Measurements from ENCODE around the gene SDR39U1.

The SDR39U1 gene

DNA sequence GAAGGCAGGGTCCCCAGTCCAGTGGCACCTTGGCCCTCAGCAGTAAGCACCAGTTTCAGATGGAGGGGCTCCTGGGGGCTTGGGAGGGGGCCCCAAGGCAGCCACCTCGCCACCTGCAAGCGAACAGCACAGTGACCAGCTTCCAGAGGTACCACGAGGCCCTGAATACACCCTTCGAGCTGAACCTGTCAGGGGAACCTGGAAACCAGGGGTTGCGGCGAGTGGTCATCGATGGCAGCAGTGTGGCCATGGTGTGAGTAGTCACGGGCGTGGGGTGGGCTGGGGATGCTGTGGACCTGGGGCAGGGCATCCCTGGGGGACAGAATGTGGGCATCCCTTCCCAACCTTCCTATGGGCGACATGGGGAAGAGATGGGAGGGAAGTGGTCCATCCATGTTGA lies 32.6 kb downstream of the SDR39U1 start:
- no peaks in the 10 kb centered on the region for H3K9me3 ChIP-seq (ENCODE audit: control insufficient read depth in 2 of 2, low read length in 2 of 2)
- no peak overlapping the region for H3K4me3 ChIP-seq (ENCODE audit: low read length in 2 of 2)
- H3K9ac ChIP-seq (ENCODE audit: low read depth in 1 of 2, low read length in 2 of 2), result no peak overlapping the region
- H3K27ac ChIP-seq (ENCODE audit: low read depth in 2 of 2, low read length in 2 of 2), result no peak overlapping the region
- H3K36me3 ChIP-seq (ENCODE audit: control insufficient read depth in 2 of 2, insufficient read depth in 2 of 2, low read length in 2 of 2), result peaks cover 13 to 26% of the 10 kb centered on the region in 2 donors
- no peaks in the 10 kb centered on the region for H3K4me1 ChIP-seq (ENCODE audit: control insufficient read depth in 2 of 2, insufficient read depth in 2 of 2, low read length in 2 of 2)
- no peaks in the 10 kb centered on the region for H3K27me3 ChIP-seq (ENCODE audit: control insufficient read depth in 2 of 2, insufficient read depth in 2 of 2, low read length in 2 of 2)

DNA sequence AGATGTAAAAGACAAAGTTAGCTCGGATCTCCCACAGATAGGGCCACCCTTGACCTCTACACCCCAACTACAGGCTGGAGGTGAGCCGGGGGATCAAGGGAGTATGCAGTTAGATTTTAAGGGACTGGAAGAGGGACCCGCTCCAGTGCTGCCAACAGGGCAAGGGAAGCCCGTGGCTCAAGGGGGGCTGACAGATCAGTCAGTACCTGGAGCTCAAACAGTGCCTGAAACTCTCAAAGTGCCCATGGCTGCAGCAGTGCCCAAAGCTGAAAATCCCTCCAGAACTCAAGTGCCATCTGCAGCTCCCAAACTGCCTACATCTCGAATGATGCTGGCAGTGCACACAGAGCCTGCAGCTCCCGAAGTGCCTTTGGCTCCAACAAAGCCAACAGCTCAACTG lies 33.4 kb downstream of the SDR39U1 start:
- H3K27me3 ChIP-seq (ENCODE audit: control insufficient read depth in 2 of 2, insufficient read depth in 2 of 2, low read length in 2 of 2), result no peaks in the 10 kb centered on the region
- H3K4me1 ChIP-seq (ENCODE audit: control insufficient read depth in 2 of 2, insufficient read depth in 2 of 2, low read length in 2 of 2), result no peaks in the 10 kb centered on the region
- H3K27ac ChIP-seq (ENCODE audit: low read depth in 2 of 2, low read length in 2 of 2), result no peak overlapping the region
- H3K9ac ChIP-seq (ENCODE audit: low read depth in 1 of 2, low read length in 2 of 2), result no peak overlapping the region
- H3K36me3 ChIP-seq (ENCODE audit: control insufficient read depth in 2 of 2, insufficient read depth in 2 of 2, low read length in 2 of 2), result peaks cover 10 to 26% of the 10 kb centered on the region in 2 donors
- H3K4me3 ChIP-seq (ENCODE audit: low read length in 2 of 2), result no peak overlapping the region
- H3K9me3 ChIP-seq (ENCODE audit: control insufficient read depth in 2 of 2, low read length in 2 of 2), result no peaks in the 10 kb centered on the region

- H3K4me1 ChIP-seq (ENCODE audit: control insufficient read depth in 2 of 2, insufficient read depth in 2 of 2, low read length in 2 of 2), result no peaks in the 10 kb centered on the region
- peaks cover 10 to 26% of the 10 kb centered on the region in 2 donors for H3K36me3 ChIP-seq (ENCODE audit: control insufficient read depth in 2 of 2, insufficient read depth in 2 of 2, low read length in 2 of 2)
- H3K9me3 ChIP-seq (ENCODE audit: control insufficient read depth in 2 of 2, low read length in 2 of 2), result no peaks in the 10 kb centered on the region
- no peak overlapping the region for H3K4me3 ChIP-seq (ENCODE audit: low read length in 2 of 2)
- no peak overlapping the region for H3K27ac ChIP-seq (ENCODE audit: low read depth in 2 of 2, low read length in 2 of 2)
- H3K27me3 ChIP-seq (ENCODE audit: control insufficient read depth in 2 of 2, insufficient read depth in 2 of 2, low read length in 2 of 2), result no peaks in the 10 kb centered on the region
- no peak overlapping the region for H3K9ac ChIP-seq (ENCODE audit: low read depth in 1 of 2, low read length in 2 of 2)
These were observed 33.8 kb downstream of the SDR39U1 start for GRCh38 chr14:24408764-24409163.

DNA sequence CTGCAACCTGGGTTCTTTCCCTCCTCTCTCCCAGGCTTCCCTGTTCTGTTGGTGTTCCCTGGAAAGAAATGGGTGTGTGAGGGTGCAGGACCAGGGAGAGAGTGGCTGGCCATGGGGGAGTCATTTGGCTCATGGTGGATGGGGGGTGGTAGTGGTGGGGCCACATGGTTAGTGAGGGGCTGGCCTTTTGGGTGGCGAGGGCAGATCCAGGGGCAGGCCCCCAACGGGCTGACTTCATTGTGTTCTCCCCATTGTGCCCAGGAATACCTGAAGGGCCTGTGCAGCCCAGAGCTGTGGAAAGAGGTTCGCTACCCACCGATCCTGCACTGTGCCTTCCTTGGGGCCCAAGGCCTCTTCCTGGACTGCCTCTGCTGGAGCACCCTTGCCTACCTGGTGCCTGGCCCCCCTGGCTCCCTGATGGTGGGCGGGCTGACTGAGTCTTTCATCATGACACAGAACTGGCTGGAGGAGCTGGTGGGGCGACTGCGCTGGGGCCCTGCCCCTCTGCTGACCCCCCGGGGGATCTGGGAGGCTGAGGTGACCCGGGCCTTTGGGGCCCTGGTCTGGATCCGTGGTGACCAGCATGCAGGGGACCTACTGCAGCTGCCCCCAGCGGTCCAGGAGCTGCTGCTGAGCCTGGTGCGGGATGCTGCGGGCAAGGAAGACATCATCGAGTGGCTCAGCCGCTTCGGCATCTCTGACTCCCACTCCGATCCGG lies 34.8 kb downstream of the SDR39U1 start:
- H3K27ac ChIP-seq (ENCODE audit: low read depth in 2 of 2, low read length in 2 of 2), result no peak overlapping the region
- H3K4me1 ChIP-seq (ENCODE audit: control insufficient read depth in 2 of 2, insufficient read depth in 2 of 2, low read length in 2 of 2), result no peaks in the 10 kb centered on the region
- peaks cover 10 to 20% of the 10 kb centered on the region in 2 donors for H3K36me3 ChIP-seq (ENCODE audit: control insufficient read depth in 2 of 2, insufficient read depth in 2 of 2, low read length in 2 of 2)

DNA sequence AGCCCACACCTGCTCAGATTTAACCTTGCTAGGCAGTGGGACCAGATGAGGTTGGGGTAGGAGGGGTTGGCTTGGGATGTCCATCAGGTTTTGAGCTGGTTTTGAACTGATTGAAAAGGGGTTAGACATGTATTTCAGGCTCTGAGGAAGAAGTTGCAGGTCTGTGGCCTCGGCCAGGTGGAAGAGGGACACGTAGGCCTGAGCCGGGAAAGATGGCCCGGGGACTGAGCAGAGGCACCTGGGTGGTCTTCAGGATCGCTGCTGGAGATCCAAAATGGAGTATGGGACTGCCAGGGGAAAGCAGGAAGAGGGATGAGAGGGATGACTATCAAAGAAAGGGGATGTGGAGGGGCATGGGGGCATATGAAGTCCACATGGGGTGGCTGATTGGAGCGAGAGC lies 36.2 kb downstream of the SDR39U1 start:
- no peaks in the 10 kb centered on the region for H3K9me3 ChIP-seq (ENCODE audit: control insufficient read depth in 2 of 2, low read length in 2 of 2)
- H3K9ac ChIP-seq (ENCODE audit: low read depth in 1 of 2, low read length in 2 of 2), result no peak overlapping the region
- no peak overlapping the region for H3K4me3 ChIP-seq (ENCODE audit: low read length in 2 of 2)
- no peak overlapping the region for H3K27ac ChIP-seq (ENCODE audit: low read depth in 2 of 2, low read length in 2 of 2)
- H3K27me3 ChIP-seq (ENCODE audit: control insufficient read depth in 2 of 2, insufficient read depth in 2 of 2, low read length in 2 of 2), result no peaks in the 10 kb centered on the region
- peaks cover 0 to 4% of the 10 kb centered on the region in 2 donors for H3K4me1 ChIP-seq (ENCODE audit: control insufficient read depth in 2 of 2, insufficient read depth in 2 of 2, low read length in 2 of 2)
- peaks cover 9 to 19% of the 10 kb centered on the region in 2 donors for H3K36me3 ChIP-seq (ENCODE audit: control insufficient read depth in 2 of 2, insufficient read depth in 2 of 2, low read length in 2 of 2)

More for the DNA sequence above, 34.8 kb downstream of the SDR39U1 start:
- Histone ChIP-seq H3K9me3 (ENCODE audit: control insufficient read depth in 2 of 2, low read length in 2 of 2) (no peaks in the 10 kb centered on the region), H3K9ac (ENCODE audit: low read depth in 1 of 2, low read length in 2 of 2) (no peak overlapping the region), H3K4me3 (ENCODE audit: low read length in 2 of 2) (no peak overlapping the region), H3K27me3 (ENCODE audit: control insufficient read depth in 2 of 2, insufficient read depth in 2 of 2, low read length in 2 of 2) (no peaks in the 10 kb centered on the region)

DNA sequence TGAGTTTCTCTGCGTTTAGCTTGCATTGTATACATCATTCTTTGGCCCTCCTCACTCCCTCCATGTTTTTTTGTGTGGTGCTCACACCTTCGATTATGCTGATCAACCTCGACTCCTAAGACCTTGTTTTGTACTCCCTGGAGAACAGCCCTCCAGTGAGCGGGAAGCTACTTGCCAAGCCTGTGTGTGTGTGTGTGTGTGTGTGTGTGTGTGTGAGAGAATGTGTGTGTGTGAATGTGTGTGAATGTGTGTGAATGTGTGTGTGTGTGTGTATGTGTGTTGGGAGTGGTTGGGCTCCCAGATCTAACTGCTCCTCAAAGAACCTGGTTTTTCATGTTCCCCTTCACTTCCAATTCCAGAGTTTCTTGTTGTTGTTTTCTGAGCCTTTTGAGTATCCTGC lies 37.8 kb downstream of the SDR39U1 start:
- Histone ChIP-seq H3K4me1 (ENCODE audit: control insufficient read depth in 2 of 2, insufficient read depth in 2 of 2, low read length in 2 of 2) (peaks cover 4 to 8% of the 10 kb centered on the region in 2 donors), H3K9me3 (ENCODE audit: control insufficient read depth in 2 of 2, low read length in 2 of 2) (no peaks in the 10 kb centered on the region), H3K27me3 (ENCODE audit: control insufficient read depth in 2 of 2, insufficient read depth in 2 of 2, low read length in 2 of 2) (no peaks in the 10 kb centered on the region), H3K4me3 (ENCODE audit: low read length in 2 of 2) (no peak overlapping the region), H3K9ac (ENCODE audit: low read depth in 1 of 2, low read length in 2 of 2) (no peak overlapping the region), H3K27ac (ENCODE audit: low read depth in 2 of 2, low read length in 2 of 2) (no peak overlapping the region), H3K36me3 (ENCODE audit: control insufficient read depth in 2 of 2, insufficient read depth in 2 of 2, low read length in 2 of 2) (peaks cover 0 to 11% of the 10 kb centered on the region in 2 donors)

DNA sequence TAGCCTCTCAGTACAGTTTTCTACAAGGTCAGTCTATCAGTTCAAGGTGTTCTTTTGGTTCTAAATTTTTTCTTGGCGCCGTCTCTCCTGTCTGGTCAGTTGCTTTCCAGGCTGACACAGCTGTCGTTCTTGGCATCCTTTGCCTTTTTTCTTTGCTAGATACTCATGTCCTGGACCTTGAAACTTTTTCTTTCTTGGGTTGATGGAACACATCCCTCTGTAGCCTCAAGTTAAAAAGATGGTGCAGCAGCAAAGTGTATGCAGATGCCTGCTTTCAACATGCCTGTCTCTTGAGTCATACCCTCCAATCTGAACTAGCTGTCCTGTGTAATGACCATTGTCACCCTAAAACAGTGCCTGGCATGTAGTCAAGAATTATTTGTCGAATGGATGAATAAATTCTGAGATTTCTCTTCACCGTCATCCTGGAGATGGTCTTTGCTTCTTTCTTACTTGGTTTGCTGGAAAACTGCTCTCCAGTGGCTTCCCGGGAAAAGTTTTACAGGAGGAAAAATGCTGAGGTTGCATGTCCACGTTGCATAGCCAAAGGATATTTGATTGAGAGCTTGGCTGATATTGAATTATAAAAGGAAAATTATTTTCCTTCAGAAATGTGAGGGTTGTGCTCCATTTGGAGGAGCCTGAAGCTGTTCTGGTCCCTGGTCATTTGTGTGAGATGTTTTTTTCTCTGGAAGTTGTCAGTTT lies 39.1 kb downstream of the SDR39U1 start:
- Histone ChIP-seq H3K36me3 (ENCODE audit: control insufficient read depth in 2 of 2, insufficient read depth in 2 of 2, low read length in 2 of 2) (peaks cover 0 to 5% of the 10 kb centered on the region in 2 donors), H3K27ac (ENCODE audit: low read depth in 2 of 2, low read length in 2 of 2) (no peak overlapping the region), H3K27me3 (ENCODE audit: control insufficient read depth in 2 of 2, insufficient read depth in 2 of 2, low read length in 2 of 2) (no peaks in the 10 kb centered on the region), H3K9ac (ENCODE audit: low read depth in 1 of 2, low read length in 2 of 2) (no peak overlapping the region), H3K4me1 (ENCODE audit: control insufficient read depth in 2 of 2, insufficient read depth in 2 of 2, low read length in 2 of 2) (peaks cover 11 to 16% of the 10 kb centered on the region in 2 donors), H3K4me3 (ENCODE audit: low read length in 2 of 2) (no peak overlapping the region), H3K9me3 (ENCODE audit: control insufficient read depth in 2 of 2, low read length in 2 of 2) (no peaks in the 10 kb centered on the region)

- Histone ChIP-seq H3K9me3 (ENCODE audit: control insufficient read depth in 2 of 2, low read length in 2 of 2) (no peaks in the 10 kb centered on the region), H3K27me3 (ENCODE audit: control insufficient read depth in 2 of 2, insufficient read depth in 2 of 2, low read length in 2 of 2) (no peaks in the 10 kb centered on the region), H3K27ac (ENCODE audit: low read depth in 2 of 2, low read length in 2 of 2) (no peak overlapping the region), H3K4me1 (ENCODE audit: control insufficient read depth in 2 of 2, insufficient read depth in 2 of 2, low read length in 2 of 2) (peaks cover 16 to 20% of the 10 kb centered on the region in 2 donors), H3K4me3 (ENCODE audit: low read length in 2 of 2) (no peak overlapping the region), H3K36me3 (ENCODE audit: control insufficient read depth in 2 of 2, insufficient read depth in 2 of 2, low read length in 2 of 2) (no peaks in the 10 kb centered on the region), H3K9ac (ENCODE audit: low read depth in 1 of 2, low read length in 2 of 2) (no peak overlapping the region)
These were observed 40.5 kb downstream of the SDR39U1 start for GRCh38 chr14:24401810-24402702.

DNA sequence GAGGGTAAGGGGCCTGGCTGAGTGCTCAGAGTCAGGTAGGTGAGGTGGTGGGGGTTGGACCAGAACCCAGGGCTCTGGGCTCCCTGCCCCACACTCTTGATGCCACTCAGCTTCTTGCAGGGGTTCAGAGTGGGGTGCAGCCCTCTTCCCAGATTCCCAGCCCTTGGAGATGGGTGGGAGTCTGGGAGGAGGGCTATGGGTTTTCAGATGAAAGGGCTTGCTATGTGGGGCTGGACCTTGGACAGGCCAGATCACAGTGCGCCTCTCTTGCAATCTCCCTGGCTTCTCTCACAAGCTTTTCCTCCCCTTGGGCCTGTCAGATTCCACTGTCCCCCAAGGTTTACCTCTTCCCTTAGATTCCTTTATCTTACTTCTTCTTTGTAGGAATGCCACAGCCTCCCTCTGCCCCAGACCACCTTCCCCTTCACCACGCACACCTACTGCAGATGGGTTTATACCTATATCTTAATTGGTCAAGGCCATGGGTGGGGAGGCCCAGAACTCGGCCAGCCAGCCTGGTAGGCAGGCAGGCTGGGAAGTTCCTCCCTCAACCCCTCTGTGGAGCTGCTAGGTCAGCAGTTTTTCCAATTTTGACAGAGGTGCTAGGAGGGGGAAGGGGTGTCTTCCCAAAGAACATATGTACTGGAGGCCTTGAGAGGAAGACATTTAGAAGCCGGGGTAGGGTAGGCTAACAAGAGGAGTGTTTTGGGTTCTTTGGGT lies 42.4 kb downstream of the SDR39U1 start:
- Histone ChIP-seq H3K9ac (ENCODE audit: low read depth in 1 of 2, low read length in 2 of 2) (peak overlapping the region in 1 of 2 donors; percentile 63), H3K27me3 (ENCODE audit: control insufficient read depth in 2 of 2, insufficient read depth in 2 of 2, low read length in 2 of 2) (no peaks in the 10 kb centered on the region), H3K9me3 (ENCODE audit: control insufficient read depth in 2 of 2, low read length in 2 of 2) (no peaks in the 10 kb centered on the region), H3K36me3 (ENCODE audit: control insufficient read depth in 2 of 2, insufficient read depth in 2 of 2, low read length in 2 of 2) (no peaks in the 10 kb centered on the region), H3K4me3 (ENCODE audit: low read length in 2 of 2) (peak overlapping the region; percentile 57 to 76), H3K27ac (ENCODE audit: low read depth in 2 of 2, low read length in 2 of 2) (peak overlapping the region in 1 of 2 donors; percentile 63), H3K4me1 (ENCODE audit: control insufficient read depth in 2 of 2, insufficient read depth in 2 of 2, low read length in 2 of 2) (peaks cover 16 to 20% of the 10 kb centered on the region in 2 donors)
